Activated CD8-positive, alpha-beta T cell treated with anti-CD3 and anti-CD28 coated beads for 36 hours (primary cell): Measurements from ENCODE around the gene SSBP1. TPM values are rescaled to one million over a fixed set of nuclear protein-coding genes. Genes with fewer than 3 reads are reported as not detected.

Experiments used
- ATAC-seq: fragments of 200-7000 bp; cut with Tn5 transposase; one replicate; pipeline ENCODE4 v1.10.0; 2021; ENCODE audit warnings: mild to moderate bottlenecking, moderate library complexity
- CTCF ChIA-PET: fragments of 350-600 bp; sonication (Branson Sonifier 250); formaldehyde crosslinking; loops from one replicate; lab custom pipeline; 2021; ENCODE audit warnings: antibody characterized with exemption; lab: Charles Lee
- POLR2A ChIA-PET: fragments of 350-600 bp; sonication (Branson Sonifier 250); formaldehyde crosslinking; loops from one replicate; lab custom pipeline; 2021; ENCODE audit warnings: antibody characterized with exemption; lab: Charles Lee
- DNase-seq: peaks from one replicate; pipeline ENCODE4 v3.0.0-alpha.2; 2020
- H3K27ac Mint-ChIP-seq: one replicate; pipeline ENCODE4 v1.8.0; 2021; ENCODE audit warnings: mild to moderate bottlenecking, mixed read lengths
- H3K27me3 Mint-ChIP-seq: one replicate; pipeline ENCODE4 v1.8.0; 2021; ENCODE audit warnings: mixed read lengths
- H3K36me3 Mint-ChIP-seq: one replicate; pipeline ENCODE4 v1.8.0; 2021; ENCODE audit warnings: low read depth, mixed read lengths
- H3K4me1 Mint-ChIP-seq: one replicate; pipeline ENCODE4 v1.8.0; 2021; ENCODE audit warnings: low read depth, mixed read lengths
- H3K4me3 Mint-ChIP-seq: one replicate; pipeline ENCODE4 v1.8.0; 2021; ENCODE audit warnings: mild to moderate bottlenecking, moderate library complexity, mixed read lengths
- H3K9me3 Mint-ChIP-seq: one replicate; pipeline ENCODE4 v1.8.0; 2021; ENCODE audit warnings: mixed read lengths
- CTCF ChIP-seq: fragments of 200-600 bp; IDR thresholded peaks from one replicate; pipeline ENCODE4 v1.8.0; 2022; ENCODE audit warnings: antibody characterized with exemption, mild to moderate bottlenecking
- intact Hi-C: fragments of 100-400 bp; cut with micrococcal nuclease; formaldehyde crosslinking; loops from one replicate; pipeline ENCODE4 v1.10.0; 2022
- total RNA-seq, 2 experiments: library from RNA; stranded (reverse); gene quantifications; one replicate each; pipeline ENCODE4 v1.2.3, GENCODE V29; 2021

SSBP1 gene
- total RNA-seq, 2 experiments from 2014 or later: 247 to 249 TPM

- ATAC-seq (no peak), DNase-seq (no peak)
- Mint-ChIP-seq H3K9me3 (no peaks in the 10 kb centered on the region), H3K27me3 (no peaks in the 10 kb centered on the region), H3K4me3 (no peak overlapping the region), H3K4me1 (peaks cover 6% of the 10 kb centered on the region), H3K27ac (no peak overlapping the region), H3K36me3 (no peaks in the 10 kb centered on the region)
- ChIA-PET POLR2A (interaction anchor here (0.8 kb wide), 1 partner anchor 13 kb away, joined by 5 read pairs; no protein-coding TSS in a partner anchor), CTCF (interaction anchor here (1.0 to 1.3 kb wide), 2 partner anchors 17 to 77 kb away, joined by 3 read pairs; no protein-coding TSS in a partner anchor)
- no peak for TF ChIP-seq CTCF
- intact Hi-C loops: no loop called here
Observed at GRCh38 chr7:141731476-141732149, 6.5 kb upstream of the SSBP1 start.

- peak overlapping the region; percentile 98 for H3K27ac Mint-ChIP-seq
- no peak for ATAC-seq
Observed at GRCh38 chr7:141737118-141737835, 881 bp upstream of the SSBP1 start.

GRCh38 chr7:141738592-141739013, 445 bp downstream of the SSBP1 start:
- TF ChIP-seq CTCF: no peak
- peaks cover 40% of the 10 kb centered on the region for H3K36me3 Mint-ChIP-seq
- DNase-seq: no peak
- peak overlapping the region; percentile 99 for H3K4me3 Mint-ChIP-seq
- ChIA-PET POLR2A (interaction anchor here (0.6 to 2.6 kb wide), 16 partner anchors 9 to 1638 kb away, joined by 3 to 13 read pairs (median 3); partner anchors contain the start of genes DENND11, MRPS33 and WEE2), CTCF (interaction anchor here (0.6 to 4.6 kb wide), 24 partner anchors 10 to 734 kb away, joined by 3 to 51 read pairs (median 5); partner anchors contain the start of gene DENND11)
- H3K27me3 Mint-ChIP-seq: no peaks in the 10 kb centered on the region
- ATAC-seq: no peak
- peaks cover 40% of the 10 kb centered on the region for H3K4me1 Mint-ChIP-seq
- peak overlapping the region; percentile 98 for H3K27ac Mint-ChIP-seq
- intact Hi-C loops: loop anchor here (1.0 kb wide), 1 partner anchor 84 kb away; no protein-coding TSS in a partner anchor
- H3K9me3 Mint-ChIP-seq: no peaks in the 10 kb centered on the region

More at GRCh38 chr7:141737118-141737835, 881 bp upstream of the SSBP1 start:
- ChIA-PET POLR2A (interaction anchor here (0.9 to 2.6 kb wide), 8 partner anchors 13 to 722 kb away, joined by 3 to 13 read pairs (median 4); partner anchors contain the start of genes DENND11 and MRPS33), CTCF (interaction anchor here (0.6 to 4.6 kb wide), 28 partner anchors 8 to 724 kb away, joined by 3 to 51 read pairs (median 5); partner anchors contain the start of genes DENND11 and WEE2)
- H3K4me1 Mint-ChIP-seq: peaks cover 35% of the 10 kb centered on the region
- TF ChIP-seq CTCF: no peak
- H3K36me3 Mint-ChIP-seq: peaks cover 31% of the 10 kb centered on the region
- intact Hi-C loops: no loop called here
- H3K9me3 Mint-ChIP-seq: no peaks in the 10 kb centered on the region
- H3K4me3 Mint-ChIP-seq: peak overlapping the region; percentile 99
- DNase-seq: peak; percentile 20
- H3K27me3 Mint-ChIP-seq: no peaks in the 10 kb centered on the region

GRCh38 chr7:141739250-141739649, 1.1 kb downstream of the SSBP1 start:
- TF ChIP-seq CTCF: no peak
- Mint-ChIP-seq H3K36me3 (peaks cover 47% of the 10 kb centered on the region), H3K4me1 (peaks cover 39% of the 10 kb centered on the region), H3K27me3 (no peaks in the 10 kb centered on the region), H3K4me3 (peak overlapping the region; percentile 99), H3K27ac (peak overlapping the region; percentile 78), H3K9me3 (no peaks in the 10 kb centered on the region)
- no peak for ATAC-seq
- POLR2A ChIA-PET: interaction anchor here (0.6 to 2.6 kb wide), 4 partner anchors 9 to 1343 kb away, joined by 3 to 13 read pairs (median 4); partner anchors contain the start of gene DENND11
- intact Hi-C loops: no loop called here
- CTCF ChIA-PET: interaction anchor here (1.0 to 4.6 kb wide), 7 partner anchors 10 to 85 kb away, joined by 3 to 51 read pairs (median 17); partner anchors contain the start of gene DENND11
- DNase-seq: no peak
